NCI-H2107 treated with DMSO at 0.1 percent for 48 hours (cell line): ENCODE data around the gene PRKAR1B.
"Not testable (repeated sequence)": the region's sequence is repeated elsewhere in the genome, so short reads cannot be mapped to it uniquely, and the experiment has no call there.

Experiments
- DNase-seq: peaks from one replicate; lab custom pipeline; 2025; ENCODE audit not compliant: unreplicated experiment; lab: John Stamatoyannopoulos, UW

PRKAR1B gene

GRCh38 chr7:672891-673290, 54.2 kb downstream of the PRKAR1B start:
- DNase-seq: no peak

DNA sequence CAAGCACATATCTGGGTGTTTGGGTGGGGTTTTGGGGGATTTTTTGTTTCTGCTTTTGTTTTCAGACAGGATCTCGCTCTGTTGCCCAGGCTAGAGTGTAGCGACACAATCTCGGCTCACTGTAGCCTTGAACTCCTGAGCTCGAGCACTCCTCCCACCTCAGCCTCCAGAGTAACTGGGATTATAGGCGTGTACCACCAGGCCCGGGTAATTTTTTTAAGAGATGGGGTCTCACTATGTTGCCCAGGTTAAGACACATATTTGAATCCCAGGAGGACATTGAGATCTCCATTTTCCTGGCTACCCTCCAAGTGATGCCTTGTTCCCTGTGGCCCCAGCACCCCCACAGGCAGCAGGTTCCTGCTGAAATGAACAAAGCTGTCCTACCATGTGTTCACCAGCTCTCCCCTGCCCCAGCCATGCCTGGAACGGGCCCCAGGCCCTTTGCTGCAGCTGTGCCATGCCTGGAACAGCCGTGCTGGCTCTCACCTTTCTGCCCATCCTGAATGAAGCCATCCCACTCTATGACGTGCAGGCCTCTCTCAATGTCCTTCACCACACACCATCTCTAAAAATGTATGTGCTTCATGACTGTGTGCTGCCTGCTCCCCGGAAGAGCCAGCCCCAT, 55.6 kb downstream of the PRKAR1B start:
- no peak for DNase-seq

DNA sequence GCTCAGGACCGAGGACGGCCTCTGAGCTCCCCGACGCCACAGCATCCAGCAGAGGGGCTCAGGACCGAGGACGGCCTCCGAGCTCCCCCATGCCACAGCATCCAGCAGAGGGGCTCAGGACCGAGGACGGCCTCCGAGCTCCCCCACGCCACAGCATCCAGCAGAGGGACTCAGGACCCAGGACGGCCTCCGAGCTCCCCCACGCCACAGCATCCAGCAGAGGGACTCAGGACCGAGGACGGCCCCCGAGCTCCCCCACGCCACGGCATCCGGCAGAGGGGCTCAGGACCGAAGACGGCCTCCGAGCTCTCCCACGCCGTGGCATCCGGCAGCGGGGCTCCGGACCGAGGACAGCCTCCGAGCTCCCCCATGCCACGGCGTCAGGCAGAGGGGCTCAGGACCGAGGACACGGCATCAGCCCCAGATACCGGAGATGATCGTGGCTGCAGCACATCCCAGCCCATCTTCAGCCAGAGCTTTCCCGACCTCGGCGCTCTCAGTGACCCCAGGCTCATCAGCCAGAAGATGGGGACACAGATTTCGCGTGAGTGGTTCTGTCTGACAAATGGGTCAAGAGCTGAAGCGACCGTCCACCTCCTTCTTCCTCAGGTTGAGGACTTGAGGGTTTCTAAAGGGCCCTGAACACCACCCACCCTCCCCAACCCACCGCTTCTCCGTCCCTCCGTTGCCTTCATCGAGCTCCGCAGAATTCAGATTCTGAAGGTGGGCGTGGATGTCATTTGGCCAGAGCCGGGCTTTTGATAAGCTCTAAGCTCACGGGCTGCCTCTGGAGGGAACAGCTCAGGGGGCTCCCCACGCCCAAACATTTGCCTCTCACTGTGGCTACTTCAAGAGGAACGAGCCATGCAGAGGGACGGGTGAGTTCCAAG, 56.3 kb downstream of the PRKAR1B start:
- DNase-seq: no peak

GRCh38 chr7:668958-669357, 58.1 kb downstream of the PRKAR1B start:
- no peak for DNase-seq

- DNase-seq: no peak
These were observed 58.7 kb downstream of the PRKAR1B start for GRCh38 chr7:668139-668931.

GRCh38 chr7:666454-667292, 60.4 kb downstream of the PRKAR1B start:
- DNase-seq: no peak

DNA sequence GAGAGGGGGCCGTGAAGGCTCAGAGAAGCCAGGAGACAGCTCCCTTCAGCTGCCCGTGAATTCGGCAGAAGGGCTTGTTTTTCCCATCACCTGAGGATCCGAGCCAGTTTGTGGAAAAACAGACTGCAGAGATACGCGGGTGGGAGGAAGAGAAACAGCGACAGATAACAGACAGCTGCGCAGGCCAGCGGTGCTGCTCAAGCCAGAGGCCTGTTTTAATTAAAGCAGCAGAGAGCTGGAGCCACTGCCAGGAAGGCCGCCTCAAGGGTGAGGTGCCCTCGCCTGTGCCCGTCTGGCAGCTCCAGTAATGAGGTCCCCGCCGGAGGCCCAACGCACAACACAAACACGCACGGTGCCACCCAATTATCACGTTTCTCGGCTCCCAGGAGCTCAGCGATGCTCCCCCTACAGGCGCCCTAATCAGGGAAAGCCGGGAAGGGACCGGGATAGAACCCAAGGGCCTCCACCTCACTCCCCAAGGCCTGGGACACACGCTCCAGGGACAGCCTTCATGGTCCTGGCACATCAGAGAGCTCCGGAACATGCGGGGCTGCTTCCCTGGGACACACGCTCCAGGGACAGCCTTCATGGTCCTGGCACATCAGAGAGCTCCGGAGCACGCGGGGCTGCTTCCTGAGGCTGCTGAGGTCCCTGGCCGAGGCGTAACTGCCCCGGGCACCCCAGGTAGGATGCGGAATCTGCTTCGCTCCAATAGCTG, 61.2 kb downstream of the PRKAR1B start:
- no peak for DNase-seq

DNA sequence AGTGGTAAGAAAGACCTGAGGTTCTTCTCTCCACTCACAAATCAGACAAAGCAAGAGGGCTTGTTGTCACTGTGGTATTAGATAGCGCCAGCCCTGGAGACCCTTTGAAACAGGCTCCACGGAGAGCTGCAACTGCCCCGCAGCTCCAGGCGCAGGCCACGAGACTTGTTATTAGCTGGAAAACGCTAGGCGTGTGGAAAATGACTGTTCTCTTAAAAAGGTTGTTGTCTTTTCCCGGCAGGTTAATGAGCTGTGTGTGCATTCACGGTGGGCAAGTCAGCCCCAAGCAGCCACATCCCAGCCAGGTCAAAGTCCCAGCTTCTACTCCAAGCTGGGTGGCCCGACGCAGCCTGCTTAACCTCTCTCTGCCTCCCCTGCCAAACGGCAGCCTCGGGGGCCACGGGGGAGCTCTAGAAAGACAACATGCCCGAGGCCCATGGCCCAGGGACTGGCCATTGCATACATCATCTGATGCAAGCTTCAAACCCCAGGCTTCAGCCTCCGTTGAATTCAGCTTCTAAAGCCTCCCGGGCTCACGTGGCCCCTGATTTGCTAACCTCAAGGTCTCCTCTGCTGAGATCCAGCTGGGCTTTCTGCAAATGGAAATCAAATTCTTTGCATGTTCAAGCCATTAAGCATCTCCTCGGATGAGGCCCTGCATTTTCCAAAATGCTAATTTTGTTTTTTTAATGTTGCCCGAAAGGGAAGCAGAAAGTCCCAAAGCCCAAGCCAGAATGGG, 61.9 kb downstream of the PRKAR1B start:
- no peak for DNase-seq

DNA sequence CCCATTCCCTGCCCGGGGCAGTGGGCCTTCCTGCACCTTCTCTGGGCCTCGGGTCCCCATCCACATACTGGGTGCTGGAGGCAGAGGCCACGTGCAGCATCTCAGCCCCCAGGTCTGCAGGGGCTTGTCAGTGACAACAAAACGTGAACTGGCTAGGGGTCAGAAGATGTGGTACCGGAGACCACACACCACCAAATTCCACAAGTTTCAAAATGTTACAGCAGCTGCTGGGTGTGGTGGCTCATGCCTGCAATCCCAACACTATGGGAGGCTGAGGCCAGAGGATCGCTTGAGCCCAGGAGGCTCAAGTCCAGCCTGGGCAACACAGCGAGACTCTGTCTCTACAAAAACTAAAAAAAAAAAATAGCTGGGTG, 62.7 kb downstream of the PRKAR1B start:
- DNase-seq: no peak

DNA sequence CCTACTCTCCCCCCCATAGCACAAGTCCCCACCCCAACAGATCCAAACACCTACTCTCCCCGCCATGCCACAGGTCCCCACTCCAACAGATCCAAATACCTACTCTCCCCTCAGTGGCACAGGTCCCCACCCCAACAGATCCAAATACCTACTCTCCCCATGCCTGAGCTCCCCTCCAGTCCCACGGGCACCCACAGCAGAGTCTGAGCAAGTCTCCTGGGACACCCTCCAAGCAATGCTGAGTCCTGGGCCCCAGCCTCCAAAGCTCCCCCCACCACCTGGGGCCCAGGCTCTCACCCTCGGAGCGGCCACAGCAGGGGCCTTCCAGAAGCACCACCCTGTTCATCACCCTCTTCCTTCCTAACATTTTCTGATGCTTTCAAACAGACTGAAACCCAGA, 64.5 kb downstream of the PRKAR1B start:
- DNase-seq: no peak

- no peak for DNase-seq
These were observed 67.1 kb downstream of the PRKAR1B start for GRCh38 chr7:659996-660395.

- DNase-seq: no peak
These were observed 67.7 kb downstream of the PRKAR1B start for GRCh38 chr7:659306-659847.

DNA sequence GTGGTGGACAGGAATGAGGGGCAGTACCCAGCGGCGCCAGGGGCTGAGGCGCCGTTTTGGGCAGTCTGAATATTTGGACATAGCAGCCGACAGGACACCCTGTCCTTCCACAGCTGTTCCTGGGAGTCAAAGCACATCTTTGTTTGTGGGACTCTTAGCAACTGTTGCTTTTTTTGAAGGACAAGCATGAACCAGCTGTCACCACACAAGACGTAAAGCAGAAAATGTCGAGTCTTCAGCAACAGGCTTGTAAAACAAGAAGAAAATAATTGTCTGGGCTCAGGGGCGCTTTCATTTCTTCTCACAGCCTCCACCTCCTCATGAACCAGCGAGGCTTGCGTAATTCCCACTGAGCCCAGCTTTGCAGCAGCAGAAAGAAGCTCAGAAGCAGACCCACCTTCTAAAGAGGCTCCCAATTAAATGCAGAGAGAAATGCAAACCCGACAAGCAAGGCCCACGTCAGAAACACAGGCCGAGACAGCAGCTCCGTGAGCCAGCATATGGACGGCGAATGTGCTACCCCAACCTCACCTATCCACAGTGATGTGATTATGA, 69.4 kb downstream of the PRKAR1B start:
- no peak for DNase-seq

DNA sequence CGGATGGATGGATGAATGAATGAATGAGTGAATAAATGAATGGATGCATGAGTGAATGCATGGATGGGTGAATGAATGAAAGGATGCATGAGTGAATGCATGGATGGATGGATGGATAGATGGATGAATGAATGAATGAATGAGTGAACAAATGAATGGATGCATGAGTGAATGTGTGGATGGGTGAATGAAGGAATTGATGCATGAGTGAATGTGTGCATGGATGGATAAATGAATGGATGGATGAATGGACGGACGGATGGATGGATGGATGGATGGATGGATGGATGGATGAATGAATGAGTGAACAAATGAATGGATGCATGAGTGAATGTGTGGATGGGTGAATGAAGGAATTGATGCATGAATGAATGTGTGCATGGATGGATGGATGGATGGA, 70.1 kb downstream of the PRKAR1B start:
- DNase-seq: not testable (repeated sequence)

DNA sequence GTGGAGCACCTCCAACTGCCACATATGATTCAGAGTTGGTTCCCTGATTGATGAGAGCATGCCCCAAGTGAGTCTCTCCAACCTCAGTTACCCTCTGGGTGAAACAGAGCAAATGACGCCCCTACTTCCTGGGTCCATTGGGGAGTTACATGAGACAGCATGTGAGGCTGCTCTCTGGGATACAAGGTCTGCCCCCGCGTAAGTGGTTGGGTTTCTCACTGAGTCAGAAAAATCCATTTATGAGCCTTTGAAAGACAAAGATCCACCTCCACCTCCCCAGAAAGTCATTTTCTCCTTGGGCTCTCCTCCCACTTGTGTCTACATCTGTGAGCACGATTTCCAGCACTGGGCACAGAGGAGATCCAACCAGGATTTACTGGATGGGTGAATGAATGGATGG, 71.3 kb downstream of the PRKAR1B start:
- DNase-seq: no peak

DNA sequence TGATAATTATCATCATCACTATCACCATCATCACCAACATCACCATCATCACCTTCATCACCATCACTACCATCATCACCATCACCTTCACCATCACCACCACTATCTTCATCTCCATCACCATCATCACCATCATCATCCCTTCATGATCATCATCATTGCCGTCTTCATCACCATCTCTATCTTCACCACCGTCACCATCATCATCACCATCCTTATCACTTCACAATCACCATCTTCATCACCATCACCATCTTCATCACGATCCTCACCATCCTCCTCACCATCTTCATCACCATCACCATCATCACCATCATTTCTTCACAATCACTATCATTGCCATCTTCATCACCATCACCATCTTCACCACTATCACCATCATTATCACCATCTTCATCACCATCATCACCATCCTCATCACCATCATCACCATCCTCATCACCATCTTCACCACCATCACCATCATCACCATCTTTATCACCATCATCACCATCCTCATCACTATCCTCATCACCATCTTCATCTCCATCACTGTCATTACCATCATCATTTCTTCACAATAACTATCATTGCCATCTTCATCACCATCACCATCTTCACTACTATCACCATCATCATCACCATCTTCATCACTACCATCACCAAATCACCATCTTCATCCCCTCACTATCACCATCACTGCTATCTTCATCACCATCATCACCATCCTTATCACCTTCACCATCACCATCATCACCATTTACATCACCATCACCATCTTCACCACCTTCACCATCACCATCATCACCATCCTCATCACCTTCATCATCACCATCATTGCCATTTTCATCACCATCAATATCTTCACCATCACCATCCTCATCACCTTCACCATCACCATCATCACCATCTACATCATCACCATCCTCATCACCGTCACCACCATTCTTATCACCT, 73.0 kb downstream of the PRKAR1B start:
- no peak for DNase-seq

DNA sequence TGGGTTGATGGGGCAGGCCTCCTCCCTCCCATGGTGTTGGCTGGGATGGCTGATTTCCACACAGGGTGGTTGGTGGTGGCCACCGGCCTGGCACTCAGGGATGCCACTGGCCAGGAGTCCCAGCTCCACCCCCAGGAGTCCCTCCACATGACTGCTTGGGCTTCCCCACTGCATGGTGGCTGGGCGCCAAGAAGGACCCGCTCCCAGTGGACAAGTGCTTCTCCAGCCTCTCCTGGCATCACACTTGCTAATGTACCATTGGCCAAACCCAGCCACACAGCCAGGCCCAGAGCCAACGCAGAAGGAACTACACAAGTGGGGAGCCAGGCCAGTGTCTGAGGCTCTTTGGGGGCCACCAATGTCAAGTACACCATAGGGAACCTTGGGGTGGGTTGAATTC, 74.2 kb downstream of the PRKAR1B start:
- DNase-seq: no peak

- not testable (repeated sequence) for DNase-seq
These were observed 74.9 kb downstream of the PRKAR1B start for GRCh38 chr7:652167-652566.
